Measurements from ENCODE around the gene HMX1.

HMX1 gene

DNA sequence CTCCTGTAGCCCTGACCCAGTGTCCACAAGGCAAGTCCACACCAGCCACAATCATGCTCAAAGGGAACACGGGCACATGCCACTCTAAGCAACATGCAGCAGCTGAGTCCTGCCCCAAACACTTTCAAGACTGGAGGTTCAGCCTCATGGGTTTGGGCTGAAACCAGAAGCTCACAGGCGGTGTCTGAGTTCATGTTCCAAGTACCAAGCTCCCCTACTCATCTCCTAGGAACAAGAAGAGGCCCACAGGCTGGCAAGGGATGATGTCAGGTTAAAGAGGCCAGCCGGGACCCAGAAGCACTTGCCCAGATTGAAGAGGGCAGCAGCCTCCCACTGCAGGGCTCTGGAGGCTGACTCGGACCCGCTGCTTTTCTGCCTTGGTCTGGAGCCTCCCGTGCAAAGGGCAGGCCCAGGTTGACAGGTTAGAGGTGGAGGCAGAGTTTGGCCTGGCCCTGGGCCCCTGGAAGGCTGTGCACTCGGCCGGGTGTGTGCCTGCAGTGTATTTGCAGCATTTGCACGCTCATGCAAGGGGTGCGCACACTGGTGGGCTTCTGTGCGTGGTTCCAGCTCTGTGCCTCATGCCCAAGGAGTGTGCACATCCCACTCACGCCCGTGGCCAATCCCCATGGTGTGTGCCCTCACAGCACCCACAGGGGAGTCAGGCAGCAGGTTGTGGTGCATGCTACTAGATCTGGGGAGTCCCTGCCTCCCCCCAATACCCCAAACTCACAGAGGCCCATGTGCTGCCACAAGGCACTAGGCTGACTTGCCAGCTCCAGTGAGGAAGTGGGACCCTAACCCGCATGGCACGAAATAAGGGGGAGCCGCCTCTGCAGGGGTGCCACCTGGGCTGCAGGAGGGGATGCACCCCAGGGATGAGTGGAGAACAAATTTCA is 2.4 kb downstream of the HMX1 start:
- in situ Hi-C loops (cut with HindIII; ENCODE audit: low sequenced_read_pairs) = no loop called here

DNA sequence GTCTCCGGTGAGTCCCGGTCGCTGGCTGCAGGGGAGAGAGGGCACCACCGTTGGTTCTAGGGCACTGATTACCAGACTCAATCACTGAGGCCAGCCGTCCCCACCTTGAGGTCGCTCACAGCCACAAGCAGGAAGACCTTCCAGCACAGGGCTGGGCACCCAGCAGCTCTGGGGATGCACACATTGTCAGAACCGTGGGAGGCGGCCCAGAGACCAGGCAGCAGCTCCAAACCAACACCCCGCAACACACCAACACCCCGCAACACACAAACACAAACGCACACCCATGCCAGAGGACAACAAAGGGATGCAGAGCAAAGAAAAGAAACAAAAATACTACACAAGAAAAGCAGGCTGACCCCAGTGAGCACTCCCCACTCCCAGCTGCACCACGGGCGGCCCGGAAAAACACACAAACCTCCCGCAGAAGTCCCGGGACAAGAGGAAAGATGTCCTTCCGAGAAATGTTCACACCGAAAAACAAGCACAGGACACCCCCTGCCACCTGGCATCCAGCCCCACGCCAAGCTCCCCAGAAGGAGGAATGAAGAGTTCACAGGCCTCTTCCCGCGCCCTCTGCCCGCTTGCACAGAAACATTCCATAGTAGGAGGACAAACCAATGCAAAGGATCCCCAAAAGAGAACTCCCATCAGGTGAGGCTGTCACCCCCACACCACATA is 3.2 kb downstream of the HMX1 start:
- in situ Hi-C loops (cut with HindIII; ENCODE audit: low sequenced_read_pairs) = no loop called here

DNA sequence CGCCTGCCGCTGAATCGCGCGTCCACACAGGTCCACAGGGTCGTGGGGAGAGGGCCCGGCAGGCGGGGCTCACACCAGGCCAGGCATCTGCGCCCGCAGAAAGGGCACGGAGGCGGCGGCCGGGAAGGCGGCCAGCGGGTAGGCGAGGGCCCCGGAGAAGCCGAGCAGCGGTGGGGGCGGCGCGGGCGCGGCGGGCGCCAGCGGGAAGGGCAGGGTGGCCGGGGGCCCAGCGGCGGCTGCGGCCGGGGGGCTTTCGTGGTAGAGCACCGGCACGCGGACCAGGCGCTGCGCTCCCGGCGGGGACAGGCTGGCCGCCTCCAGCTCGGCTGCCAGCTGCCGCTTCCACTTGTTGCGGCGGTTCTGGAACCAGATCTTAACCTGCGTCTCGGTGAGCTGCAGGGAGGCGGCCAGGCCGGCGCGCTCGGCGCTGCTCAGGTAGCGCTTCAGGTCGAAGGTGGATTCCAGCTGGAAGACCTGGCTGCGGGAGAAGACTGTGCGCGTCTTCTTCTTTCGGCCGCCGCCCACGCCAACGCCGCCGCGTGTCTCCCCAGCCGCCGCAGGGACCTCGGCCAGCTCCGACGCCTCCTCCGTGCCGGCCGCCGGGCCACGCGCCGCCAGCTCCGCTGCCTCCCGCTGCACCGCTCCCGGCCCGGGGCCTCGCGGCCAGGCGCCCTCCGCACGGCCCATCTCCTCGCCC is 3.9 kb downstream of the HMX1 start:
- in situ Hi-C loops (cut with HindIII; ENCODE audit: low sequenced_read_pairs) = no loop called here

DNA sequence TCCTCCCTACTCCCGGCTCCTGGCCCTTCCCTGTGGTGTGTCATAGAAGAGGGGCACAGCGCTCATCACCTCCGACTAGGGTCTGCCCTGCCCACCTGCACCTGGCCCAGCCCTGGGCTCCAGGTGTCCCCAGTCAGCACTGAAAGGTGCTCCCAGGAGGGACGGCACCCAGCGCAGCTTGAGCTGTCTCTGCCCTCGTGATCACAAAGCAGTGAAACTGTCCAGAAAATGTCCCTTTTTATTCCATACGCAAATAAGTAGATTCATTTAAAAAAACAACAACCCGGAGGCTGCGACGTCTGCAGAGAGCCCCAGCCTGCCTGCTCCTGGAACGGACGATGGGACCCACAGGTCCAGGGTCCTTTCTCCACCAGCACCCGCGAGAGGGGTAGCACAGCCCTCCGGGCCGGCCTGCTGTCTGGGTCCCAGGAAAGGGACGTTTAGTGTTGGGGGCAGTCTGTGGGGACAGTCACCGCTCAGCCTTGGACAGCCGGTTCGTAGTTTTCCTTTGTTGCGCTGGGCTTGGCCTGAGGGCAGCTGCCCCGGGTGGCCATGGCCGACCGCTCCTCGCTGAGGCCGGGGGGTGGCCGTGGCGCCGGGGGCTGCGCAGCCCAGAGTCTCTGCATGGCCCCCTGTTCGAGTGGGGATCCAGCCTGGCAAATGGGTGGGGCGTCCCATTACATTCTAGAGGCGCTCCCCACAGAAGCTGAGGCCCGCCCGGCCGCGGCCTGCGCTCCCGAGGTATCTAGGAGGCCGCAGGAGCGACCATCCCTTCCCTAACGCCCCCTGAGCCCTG is 4.6 kb downstream of the HMX1 start:
- in situ Hi-C loops (cut with HindIII; ENCODE audit: low sequenced_read_pairs) = no loop called here

DNA sequence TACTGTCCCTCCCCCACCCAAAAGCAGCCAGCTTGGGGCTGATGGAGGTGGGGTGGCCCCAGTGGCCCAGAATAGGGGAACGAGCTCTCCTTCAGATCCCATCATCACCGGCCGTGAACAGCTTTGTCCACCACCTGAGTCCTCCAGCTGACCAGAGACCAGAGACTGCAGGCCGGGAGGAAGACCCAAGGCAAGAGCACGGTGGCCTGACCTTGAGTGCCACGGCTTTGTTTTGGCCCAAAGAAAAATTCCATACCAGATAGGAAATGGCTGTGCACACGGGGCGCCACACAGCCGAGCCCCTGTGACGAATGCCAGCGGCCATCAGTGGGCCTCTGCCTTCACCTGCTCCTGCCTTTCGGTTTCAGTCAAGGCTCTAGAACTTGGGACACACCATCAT is 5.2 kb downstream of the HMX1 start:
- in situ Hi-C loops (cut with HindIII; ENCODE audit: low sequenced_read_pairs) = no loop called here

DNA sequence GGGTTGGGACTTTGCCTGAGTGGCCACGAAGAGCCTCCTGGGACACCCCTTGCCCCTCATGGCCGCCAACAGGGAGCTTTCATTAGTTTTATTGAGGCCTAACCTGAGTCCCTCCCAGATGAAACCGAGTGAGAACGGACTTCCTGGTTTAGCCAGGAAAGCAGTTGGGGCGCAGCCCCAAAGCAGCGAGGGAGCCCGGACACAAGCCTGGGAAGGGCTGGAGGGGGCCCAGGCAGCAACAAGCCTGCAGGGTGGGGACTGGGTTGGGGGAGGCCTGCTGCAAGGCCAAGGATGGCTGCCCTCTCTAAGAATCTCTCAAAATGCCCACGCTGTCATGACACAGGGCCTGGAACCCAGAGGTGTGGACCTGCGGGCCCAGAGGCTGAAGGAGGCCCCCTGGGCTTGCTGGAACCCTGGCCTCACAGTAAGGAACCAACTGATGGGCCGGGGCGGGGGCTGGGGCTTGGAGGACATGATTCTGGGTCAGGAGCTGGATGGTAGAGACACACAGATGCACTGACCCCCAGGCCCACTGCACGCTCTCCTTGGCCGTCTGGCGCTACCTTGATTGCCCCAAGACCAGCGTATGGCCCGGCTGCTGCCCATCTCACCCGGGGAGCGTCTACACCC is 5.8 kb downstream of the HMX1 start:
- in situ Hi-C loops (cut with HindIII; ENCODE audit: low sequenced_read_pairs) = no loop called here

DNA sequence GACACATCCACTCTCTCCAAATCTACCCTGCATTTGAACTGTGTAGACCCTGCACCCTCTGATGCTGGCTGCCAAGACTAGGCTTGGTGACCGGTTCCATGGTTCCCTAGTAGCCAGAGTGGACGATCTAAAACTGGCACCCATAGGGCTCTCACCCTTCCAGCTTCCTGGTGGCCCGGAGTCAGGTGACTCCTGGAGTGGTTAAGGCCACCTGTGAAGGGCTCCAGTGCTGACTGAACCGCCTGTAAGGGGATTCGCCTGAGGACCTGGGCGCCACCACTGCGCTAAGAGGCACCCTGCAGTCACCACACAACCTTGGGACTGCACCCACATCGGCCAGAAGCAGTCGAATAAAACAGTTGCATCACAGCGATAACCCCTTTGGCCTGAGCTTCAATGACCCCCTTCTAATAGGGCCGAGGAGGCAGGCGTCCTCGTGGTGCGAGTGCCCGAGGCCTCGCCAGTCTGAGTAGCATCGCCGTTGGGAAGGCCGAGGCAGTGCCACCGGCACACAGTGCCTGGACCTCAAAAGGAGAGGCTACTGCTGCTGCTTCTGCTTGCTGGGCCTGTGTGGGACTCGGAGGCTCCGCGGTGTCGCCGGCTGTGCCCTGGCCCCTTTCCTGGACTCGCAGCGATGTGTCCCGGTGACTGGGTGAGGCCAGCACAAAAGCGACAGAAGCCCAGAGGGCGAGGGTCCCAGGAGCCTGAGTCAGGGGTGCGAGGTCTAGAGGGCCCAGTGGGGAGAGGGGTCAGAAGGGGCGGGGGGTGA is 6.5 kb downstream of the HMX1 start:
- in situ Hi-C loops (cut with HindIII; ENCODE audit: low sequenced_read_pairs) = no loop called here

DNA sequence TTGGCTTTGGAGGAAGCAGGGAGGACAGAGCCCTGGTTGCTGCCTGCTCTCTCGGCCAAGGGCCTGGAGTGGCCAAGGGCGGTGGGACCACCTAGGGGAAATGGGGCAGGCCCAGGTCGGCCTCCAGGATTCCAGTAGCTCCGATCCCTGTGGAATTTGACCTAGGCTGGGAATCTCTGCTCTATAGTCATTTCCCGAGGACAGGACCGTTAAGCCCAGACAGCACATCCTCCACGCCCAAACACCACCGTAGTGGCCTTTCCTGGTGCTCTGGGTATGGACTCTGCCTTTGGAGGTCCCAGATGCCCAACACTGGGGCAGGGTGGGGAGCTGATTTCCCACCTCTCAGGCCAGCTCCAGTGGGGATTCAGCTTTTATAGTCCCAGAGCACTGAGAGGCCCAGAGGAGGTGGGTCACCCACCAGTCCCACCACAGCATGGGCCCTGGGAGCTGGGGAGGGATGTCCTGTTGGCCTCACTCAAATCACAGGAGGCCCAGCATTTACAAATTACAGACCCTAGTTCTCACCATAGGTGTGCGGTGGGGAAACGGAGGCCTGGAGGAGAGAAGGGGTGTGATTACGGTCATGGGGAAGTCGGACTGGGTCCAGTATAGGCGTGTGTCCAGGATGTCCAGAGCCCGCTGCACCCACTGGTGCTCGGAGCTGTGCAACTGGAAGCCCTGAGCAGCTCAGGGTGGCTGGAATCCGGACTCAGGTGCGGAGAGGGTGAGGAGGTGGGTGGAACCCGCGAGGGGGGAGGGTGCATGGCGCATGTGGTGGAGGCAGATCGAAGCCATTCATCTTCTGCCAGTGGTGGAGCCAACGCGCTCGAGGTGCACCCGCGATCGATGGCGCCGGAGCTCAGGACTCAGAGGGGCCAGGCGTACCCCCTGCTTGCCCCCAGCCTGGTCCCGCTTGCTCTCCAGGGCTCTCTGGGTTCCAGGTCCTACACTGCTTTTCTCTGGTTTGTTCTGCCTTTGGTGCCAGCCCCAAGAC is 7.7 kb downstream of the HMX1 start:
- in situ Hi-C loops (cut with HindIII; ENCODE audit: low sequenced_read_pairs) = no loop called here

DNA sequence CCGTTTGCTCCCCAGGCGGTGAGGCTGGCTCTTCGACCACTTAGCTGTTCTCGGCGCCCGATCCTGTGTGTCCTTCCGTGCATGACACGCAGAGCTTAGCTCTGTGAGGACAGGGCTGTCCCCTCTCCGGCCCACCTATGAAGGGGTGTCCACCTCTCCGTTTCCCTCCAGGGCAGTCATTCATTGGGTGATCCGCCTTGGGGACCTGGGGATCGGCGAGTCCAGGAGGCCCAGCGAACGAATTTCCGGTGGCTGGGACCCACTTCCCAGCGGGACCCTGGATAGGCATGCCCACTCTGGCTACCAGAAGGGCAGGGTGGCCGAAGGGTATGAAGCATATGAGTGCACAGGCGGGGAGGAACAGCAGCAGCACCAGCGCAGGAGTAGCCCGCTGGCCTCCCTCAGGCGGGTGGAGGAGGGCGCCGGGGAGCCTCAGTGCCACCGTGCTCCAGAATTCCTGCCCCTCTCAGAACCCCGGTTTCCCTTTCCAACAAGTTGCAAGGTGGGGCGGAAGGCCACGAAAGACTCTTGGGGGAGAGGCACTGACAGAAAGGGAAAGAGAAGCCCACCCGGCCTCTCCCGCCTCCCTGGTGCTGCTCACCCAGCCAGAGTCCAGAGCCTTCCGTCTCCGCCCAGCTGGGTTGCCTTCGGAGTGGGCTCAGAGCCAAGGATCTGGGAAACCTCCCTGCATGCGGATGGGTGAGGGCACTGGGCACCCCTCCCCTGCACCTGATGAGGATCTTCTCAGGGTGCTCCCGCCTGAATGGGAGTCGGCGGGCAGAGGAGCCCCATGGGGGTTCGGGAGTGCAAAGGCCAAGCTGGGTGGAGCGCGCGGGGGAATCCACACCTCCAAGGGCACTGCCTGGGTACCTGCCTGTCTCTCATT is 8.6 kb downstream of the HMX1 start:
- in situ Hi-C loops (cut with HindIII; ENCODE audit: low sequenced_read_pairs) = no loop called here

DNA sequence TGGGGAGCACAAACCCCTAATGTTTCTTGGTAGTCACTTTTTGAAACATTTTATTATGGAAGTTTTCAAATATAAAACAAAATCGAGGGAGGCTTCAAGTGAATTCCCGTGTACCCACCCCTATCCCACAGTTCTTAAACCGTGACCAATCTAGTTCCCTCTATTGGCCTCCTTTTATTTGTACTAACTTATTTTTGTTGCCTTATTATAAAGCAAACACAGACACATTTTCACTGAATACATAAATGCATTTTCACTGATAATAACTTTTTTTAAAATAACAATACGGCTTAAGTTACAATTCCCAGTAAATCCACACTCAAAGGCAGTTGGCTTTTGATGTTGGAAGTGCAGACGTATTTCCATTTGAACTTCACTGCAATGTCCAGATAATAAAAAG is 9.3 kb downstream of the HMX1 start:
- in situ Hi-C loops (cut with HindIII; ENCODE audit: low sequenced_read_pairs) = no loop called here

DNA sequence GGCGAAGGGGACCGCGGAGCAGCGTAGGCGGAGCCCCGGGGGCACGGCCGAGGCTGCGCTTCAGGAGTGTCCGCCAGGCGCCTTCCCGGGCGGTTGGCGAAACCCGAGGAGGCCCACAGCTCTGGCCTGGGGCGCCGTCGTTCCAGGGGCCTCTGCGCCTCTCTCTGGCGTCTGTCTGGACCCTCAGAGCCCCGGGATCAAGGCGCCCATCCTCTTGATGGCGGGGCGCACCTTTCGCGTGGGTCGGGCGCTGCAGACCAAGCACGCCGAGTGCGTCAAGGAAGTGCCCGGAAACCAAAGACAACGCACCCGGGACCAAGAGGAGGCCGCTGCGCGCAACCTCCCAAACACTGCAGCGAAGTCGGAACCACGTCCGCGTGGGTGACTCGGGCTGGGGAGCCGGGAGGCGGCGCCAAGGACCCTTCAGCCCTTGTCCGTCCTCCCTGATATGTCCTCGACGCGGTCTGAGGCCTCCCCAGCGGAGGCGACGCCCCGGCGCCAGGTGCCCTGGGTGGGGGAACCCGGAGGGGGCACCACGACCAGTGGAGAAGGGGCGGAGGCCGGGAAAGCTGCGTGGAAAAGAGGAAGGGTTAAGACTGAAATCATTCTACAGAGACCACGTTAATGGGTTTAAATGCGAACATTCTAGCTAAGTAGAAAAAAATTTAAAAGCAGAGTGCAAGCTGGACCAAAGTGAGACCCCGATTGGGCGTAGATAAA is 9.9 kb downstream of the HMX1 start:
- in situ Hi-C loops (cut with HindIII; ENCODE audit: low sequenced_read_pairs) = no loop called here

DNA sequence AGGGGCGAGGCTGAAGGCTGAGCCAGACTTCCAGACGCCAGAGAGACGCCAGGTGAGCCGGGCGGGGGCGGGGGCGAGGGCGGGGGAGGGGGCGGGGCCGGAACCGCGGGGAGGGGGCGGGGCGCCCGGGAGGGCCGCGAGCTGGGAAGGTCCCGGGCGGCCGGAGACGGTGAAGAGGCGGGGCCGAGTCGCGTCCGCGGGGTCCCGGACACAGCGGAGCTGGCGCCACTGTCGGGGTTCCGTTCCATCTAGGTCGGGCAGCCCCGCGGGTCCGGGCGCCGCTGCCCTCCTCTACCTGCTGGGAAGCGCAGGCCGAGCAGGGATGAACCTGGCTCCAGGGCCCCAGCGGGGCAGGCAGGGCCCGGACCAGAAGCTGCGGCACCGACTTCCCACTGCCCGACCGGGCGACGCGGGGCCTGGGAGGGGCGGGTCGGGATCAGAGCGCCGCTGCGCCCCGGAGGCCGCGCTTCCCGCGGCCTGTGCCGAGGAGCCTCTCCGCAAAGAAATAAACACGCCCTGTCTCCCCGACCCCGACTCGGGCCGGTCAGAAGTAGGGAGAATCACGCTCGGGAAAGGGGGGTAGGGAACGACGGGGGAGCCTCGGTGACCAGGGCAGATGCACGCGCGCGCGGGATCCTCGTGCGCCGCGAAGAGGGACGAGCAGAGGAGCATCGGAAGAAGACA is 10.6 kb downstream of the HMX1 start:
- in situ Hi-C loops (cut with HindIII; ENCODE audit: low sequenced_read_pairs) = no loop called here

DNA sequence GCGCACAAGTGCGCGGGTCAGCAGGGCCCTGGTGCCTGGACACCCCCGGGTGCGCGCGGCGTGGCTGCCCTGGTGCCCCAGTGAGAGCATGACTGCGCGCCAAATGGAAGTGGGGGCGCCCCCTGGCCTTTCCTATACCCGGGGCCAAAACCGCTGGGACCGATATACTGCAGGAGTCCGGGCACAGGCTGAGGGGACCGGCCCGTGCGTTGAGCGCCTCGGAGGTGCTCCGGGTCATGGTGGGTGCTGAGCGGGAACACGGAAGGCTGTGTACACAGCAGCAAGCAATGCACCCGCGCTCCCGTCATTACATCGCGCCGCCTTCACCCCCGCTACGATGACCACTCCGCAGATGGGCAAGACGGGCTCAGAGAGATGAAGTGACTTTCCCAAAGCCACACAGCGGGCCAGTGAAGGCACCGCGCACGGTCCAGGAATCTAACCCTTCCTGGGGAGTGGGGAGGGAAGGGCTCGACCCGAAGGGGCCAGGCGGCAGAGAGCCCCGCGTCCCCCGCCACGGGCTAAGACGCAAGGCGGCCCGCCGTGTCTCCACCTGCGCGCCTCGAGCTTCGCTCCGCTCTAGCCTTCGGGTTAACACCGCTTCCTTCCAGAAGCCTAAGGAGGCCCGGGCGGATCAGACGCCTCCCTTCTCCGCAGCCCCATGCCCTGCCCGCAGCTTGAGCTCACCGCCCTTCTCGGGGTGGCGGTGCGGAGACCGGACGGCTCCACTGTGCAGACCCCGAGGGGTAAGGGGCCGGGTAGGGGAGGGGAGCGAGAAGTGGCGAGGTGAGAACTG is 11.3 kb downstream of the HMX1 start:
- in situ Hi-C loops (cut with HindIII; ENCODE audit: low sequenced_read_pairs) = no loop called here

DNA sequence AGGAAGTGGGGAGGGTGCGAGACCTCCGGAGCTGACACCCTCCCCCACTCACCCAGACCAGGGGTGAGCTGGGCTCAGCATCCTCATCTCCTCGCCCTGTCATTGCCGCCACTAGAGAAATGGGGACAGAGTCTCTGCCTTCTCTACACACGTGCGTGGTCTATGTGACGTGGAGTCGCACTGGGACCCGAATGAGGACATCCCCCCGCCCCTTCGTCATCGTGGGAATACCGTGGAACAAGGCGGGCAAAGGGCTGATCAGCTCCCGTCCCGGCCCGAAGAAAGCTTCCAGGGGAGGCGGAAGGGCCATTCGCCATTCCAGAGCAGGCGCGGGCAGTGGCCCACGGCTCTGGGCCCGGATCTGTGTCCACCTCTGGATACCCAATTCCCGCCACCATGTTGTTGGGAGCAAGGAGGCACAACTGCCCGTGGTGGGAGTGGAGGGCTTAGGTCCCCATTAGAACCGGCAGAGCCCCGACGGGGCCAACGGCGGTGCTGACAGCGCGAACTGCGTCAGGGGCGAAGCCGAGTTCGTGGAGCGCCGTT is 12.0 kb downstream of the HMX1 start:
- in situ Hi-C loops (cut with HindIII; ENCODE audit: low sequenced_read_pairs) = no loop called here

DNA sequence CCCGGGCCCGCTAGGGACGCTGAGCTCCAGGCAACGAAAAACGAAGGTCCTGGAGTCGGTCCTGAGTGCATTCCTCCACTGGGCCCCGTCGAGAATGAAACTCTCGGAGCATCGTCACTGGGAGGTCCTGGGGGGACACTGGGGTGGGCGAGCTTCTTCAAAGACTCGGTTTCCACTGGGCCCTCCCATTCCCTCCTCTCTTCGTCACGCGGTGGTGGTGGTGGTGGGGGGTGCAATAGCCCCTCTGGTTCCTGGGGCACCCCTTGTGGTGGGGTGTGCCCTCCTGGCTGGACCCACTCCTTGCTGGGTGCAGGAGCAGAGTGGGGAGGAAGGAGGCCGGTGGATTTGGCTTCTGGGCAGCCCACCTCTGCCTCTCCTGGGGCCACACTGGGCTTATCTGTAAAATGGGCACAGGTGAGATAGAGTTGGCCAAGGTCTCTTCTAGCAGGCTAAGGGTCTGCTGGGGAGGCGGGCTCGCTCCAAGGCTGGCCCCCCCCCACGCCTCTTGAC is 12.9 kb downstream of the HMX1 start:
- in situ Hi-C loops (cut with HindIII; ENCODE audit: low sequenced_read_pairs) = no loop called here
